HL-60 (cell line): ENCODE data around the gene DEFB119.

Source experiments
- DNase-seq, 2 experiments: peaks; one replicate each; pipeline ENCODE4 v3.0.0-alpha.2; 2010 to 2020; ENCODE audit warnings: low read depth in 1 of 2, low spot score in 1 of 2
- H3K27ac ChIP-seq: fragments of 250-450 bp; sonication (Bioruptor Pico); replicated peaks from 2 replicates; pipeline ENCODE4 v1.5.1; 2020; ENCODE audit warnings: mild to moderate bottlenecking, moderate library complexity
- H3K27me3 ChIP-seq: fragments of 250-450 bp; sonication (Bioruptor Pico); 2 replicates; pipeline ENCODE4 v1.5.1; 2021; ENCODE audit warnings: mild to moderate bottlenecking, moderate library complexity; ENCODE audit not compliant: insufficient read depth, poor library complexity, severe bottlenecking
- H3K4me3 ChIP-seq: replicated peaks from 2 replicates; pipeline ENCODE4 v1.5.1; 2011; ENCODE audit warnings: mild to moderate bottlenecking, control low read depth, low read length; ENCODE audit not compliant: insufficient read depth
- CTCF ChIP-seq: IDR thresholded peaks from one replicate; pipeline ENCODE4 v1.5.1; 2011; ENCODE audit warnings: low read length, control low read depth, inconsistent platforms; ENCODE audit not compliant: insufficient read depth
- GABPA ChIP-seq: IDR thresholded peaks from 2 replicates; pipeline ENCODE4 v1.6.1; 2012; ENCODE audit warnings: low read depth
- POLR2AphosphoS5 ChIP-seq: IDR thresholded peaks from 2 replicates; pipeline ENCODE4 v1.6.1; 2012; ENCODE audit warnings: low read depth
- REST ChIP-seq: IDR thresholded peaks from 2 replicates; pipeline ENCODE4 v1.6.1; 2012; ENCODE audit warnings: low read depth; ENCODE audit not compliant: insufficient replicate concordance
- SPI1 ChIP-seq: IDR thresholded peaks from 2 replicates; pipeline ENCODE4 v1.6.1; 2012; ENCODE audit warnings: low read depth, mild to moderate bottlenecking, borderline replicate concordance

Gene DEFB119

GRCh38 chr20:31418307-31418706 lies 27.9 kb upstream of the DEFB119 start:
- no peak for TF ChIP-seq GABPA
- no peak for TF ChIP-seq POLR2AphosphoS5
- no peak for TF ChIP-seq REST
- TF ChIP-seq CTCF: no peak
- TF ChIP-seq SPI1: no peak
- Histone ChIP-seq H3K27ac (no peak overlapping the region), H3K27me3 (no peaks in the 10 kb centered on the region), H3K4me3 (no peak overlapping the region)
- no peak for DNase-seq

GRCh38 chr20:31415653-31416052 lies 25.3 kb upstream of the DEFB119 start:
- H3K27ac ChIP-seq: no peak overlapping the region
- H3K27me3 ChIP-seq: no peaks in the 10 kb centered on the region
- TF ChIP-seq SPI1 (no peak), POLR2AphosphoS5 (no peak)
- H3K4me3 ChIP-seq: no peak overlapping the region
- no peak for DNase-seq

- DNase-seq: no peak
Measured at GRCh38 chr20:31414381-31414780, 24.0 kb upstream of the DEFB119 start.

More at GRCh38 chr20:31414381-31414780, 24.0 kb upstream of the DEFB119 start:
- Histone ChIP-seq H3K27me3 (no peaks in the 10 kb centered on the region), H3K4me3 (no peak overlapping the region), H3K27ac (no peak overlapping the region)
- TF ChIP-seq SPI1: no peak
- TF ChIP-seq POLR2AphosphoS5: no peak
- TF ChIP-seq GABPA: no peak
- TF ChIP-seq REST: no peak
- no peak for TF ChIP-seq CTCF
